ENCODE results near the gene GCKR.

Gene GCKR

DNA sequence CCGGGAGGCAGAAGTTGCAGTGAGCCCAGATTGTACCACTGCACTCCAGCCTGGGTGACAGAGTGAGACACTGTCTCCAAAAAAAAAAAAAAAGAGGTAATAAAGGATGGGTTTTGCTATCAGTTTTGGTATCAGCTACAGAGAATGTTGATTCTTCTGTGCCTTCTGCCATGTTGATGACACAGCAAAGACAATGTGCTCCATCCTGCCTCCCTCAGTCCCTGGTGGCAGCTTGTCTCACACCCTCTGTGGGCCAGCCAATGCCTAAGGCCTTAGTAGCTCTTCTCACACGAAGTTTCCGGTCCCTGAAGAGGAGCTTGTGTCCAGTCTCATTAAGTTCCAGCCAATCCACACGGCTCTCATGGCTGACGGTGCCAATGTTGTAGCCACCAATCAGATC lies 24.7 kb upstream of the GCKR start:
- ChIA-PET CTCF (no interaction called here), POLR2A (ENCODE audit: low non-redundant PET) (no interaction called here)

DNA sequence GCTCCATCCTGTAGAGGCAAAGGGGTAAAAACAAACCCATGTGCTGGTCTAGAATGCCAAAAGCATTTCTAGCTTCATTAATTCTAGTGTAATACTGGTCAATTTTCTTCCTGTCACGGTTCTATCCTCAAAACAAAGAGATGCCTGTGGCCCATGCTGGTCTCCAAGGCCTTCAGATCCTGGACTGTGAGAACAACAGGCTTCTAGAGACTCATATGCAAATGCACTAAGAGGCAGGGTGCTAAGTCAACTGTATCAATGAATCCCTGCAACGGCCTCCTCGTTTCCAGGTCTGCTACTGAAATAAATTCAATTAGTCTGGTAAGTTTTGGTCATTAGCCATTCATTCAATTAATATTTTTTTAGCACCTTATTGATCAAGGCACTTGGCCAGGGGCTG lies 11.1 kb upstream of the GCKR start:
- no peak for DNase-seq (ENCODE audit: low spot score)
- ChIA-PET CTCF (no interaction called here), POLR2A (ENCODE audit: low non-redundant PET) (no interaction called here)
- TF ChIP-seq, protein P1, sequence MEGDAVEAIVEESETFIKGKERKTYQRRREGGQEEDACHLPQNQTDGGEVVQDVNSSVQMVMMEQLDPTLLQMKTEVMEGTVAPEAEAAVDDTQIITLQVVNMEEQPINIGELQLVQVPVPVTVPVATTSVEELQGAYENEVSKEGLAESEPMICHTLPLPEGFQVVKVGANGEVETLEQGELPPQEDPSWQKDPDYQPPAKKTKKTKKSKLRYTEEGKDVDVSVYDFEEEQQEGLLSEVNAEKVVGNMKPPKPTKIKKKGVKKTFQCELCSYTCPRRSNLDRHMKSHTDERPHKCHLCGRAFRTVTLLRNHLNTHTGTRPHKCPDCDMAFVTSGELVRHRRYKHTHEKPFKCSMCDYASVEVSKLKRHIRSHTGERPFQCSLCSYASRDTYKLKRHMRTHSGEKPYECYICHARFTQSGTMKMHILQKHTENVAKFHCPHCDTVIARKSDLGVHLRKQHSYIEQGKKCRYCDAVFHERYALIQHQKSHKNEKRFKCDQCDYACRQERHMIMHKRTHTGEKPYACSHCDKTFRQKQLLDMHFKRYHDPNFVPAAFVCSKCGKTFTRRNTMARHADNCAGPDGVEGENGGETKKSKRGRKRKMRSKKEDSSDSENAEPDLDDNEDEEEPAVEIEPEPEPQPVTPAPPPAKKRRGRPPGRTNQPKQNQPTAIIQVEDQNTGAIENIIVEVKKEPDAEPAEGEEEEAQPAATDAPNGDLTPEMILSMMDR (conservative IDR thresholded peaks at IDR 0.05; ENCODE audit: low read depth): no peak
- no peak overlapping the region for H3K27ac ChIP-seq

More for the DNA sequence above, 24.7 kb upstream of the GCKR start:
- no peak for DNase-seq (ENCODE audit: low spot score)
- H3K27ac ChIP-seq: no peak overlapping the region
- TF ChIP-seq, protein P1 (conservative IDR thresholded peaks at IDR 0.05; ENCODE audit: low read depth): no peak

DNA sequence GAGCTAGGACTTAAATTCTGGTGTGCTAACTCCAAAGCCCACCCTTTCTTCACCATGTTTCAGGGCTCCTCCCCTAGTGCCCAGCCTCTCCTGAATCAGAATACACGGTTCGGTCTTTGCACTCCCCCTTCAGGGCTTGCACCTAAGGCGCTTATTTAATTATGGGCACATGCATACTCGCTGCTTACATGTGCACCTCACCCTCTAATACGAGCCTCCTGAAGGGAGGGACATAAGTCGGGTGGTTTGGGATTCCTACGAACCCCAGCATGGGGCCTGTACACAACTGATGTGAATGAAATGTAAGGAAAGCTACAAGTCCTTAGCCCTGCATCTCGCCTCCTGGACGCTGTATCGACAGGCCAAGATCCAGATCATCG lies 7.5 kb upstream of the GCKR start:
- TF ChIP-seq, protein P1 (conservative IDR thresholded peaks at IDR 0.05; ENCODE audit: low read depth): no peak
- H3K27ac ChIP-seq: peak overlapping the region; percentile 57
- POLR2A ChIA-PET (ENCODE audit: low non-redundant PET): no interaction called here
- DNase-seq (ENCODE audit: low spot score): peak; percentile 20
- CTCF ChIA-PET: no interaction called here

DNA sequence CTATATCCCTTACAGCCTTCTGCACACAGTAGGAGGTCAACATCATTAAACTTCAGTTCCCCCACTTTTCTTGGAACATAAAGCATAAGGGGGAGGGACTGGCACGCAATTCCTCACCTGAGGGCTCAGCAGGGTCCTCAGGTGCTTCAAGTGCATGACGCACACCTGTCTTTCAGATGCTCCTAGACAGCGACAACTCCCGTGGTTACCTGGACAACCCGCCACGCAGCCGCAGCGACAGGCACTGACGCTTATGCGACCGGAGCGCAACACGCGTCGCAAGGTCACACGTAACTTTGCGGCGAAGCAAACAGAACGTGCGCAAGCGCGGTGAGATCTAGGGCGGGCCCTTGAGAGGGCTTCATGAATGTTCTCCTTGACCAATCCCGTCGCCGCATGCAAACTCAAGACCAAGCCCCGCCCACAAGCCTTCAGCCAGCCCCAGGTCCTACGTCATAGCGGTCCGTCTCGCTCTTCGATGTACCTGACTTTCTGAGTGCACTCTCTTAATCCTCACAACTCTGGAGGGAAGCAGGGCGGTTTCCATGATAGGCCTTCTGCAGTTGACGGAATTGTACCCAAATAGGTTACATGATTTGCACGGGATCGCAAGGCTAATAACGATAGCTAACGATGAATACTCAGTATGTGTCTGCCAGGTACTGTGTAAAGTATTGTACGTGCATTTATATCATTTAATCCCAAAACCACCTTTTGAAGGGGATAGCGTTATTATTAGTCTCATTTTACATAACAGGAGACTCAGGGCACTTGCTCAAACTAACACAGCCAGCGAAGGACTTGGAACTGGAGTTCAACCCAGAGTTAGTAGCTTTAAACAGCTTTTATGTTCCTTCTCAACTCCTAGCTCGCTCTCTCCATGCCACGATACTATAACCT lies 6.9 kb upstream of the GCKR start, which contains the start of gene IFT172:
Gene IFT172, minus strand, starts transcription at position 246 of the 900 bp plus-strand sequence. Its CDS starts 90 bp downstream, at position 156.
- ChIA-PET POLR2A (ENCODE audit: low non-redundant PET) (no interaction called here), CTCF (no interaction called here)
- H3K27ac ChIP-seq: peak within 1 kb of the TSS; percentile 57
- peak; percentile 97 for DNase-seq (ENCODE audit: low spot score)
- TF ChIP-seq, protein P1 (conservative IDR thresholded peaks at IDR 0.05; ENCODE audit: low read depth): no peak

DNA sequence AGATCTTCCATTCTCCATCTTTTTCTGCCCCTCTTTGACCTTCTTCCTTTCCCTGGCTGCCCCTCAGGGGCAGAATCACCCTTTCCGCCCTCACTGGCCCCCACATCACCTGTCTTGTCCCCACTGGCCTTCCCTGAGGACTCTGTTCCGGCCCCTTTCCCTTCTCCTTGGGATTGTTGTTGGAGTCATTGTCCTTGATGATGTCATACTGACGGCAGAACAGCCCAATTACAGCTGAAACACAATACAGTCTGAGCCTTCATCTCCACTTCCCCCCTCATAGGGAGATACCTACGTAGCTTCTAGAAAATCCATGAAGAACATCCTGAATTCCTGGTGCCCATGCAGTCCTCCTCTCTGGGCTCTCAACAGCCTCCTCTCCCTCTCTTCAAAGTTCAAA lies 4.1 kb upstream of the GCKR start:
- ChIA-PET POLR2A (ENCODE audit: low non-redundant PET) (no interaction called here), CTCF (no interaction called here)
- no peak overlapping the region for H3K27ac ChIP-seq
- no peak for DNase-seq (ENCODE audit: low spot score)
- TF ChIP-seq, protein P1 (conservative IDR thresholded peaks at IDR 0.05; ENCODE audit: low read depth): no peak

DNA sequence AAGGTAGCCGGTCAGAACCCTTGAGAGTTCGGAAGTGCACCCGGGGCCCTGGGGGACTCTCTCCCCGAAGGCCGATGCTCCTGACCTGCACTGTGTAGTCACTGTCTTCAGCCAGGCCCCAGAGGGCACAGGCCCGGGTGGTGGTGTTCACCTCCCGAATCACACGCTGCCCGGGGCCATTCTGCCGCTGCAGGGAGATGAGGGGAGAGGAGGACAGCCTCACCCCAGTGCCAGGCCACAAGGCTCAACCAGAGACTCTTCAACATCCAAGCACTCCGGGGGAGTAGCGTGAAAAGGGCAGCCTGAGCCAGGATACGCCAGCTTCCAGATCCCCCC lies 2.7 kb upstream of the GCKR start:
- ChIA-PET CTCF (no interaction called here), POLR2A (ENCODE audit: low non-redundant PET) (no interaction called here)
- DNase-seq (ENCODE audit: low spot score): no peak
- TF ChIP-seq, protein P1 (conservative IDR thresholded peaks at IDR 0.05; ENCODE audit: low read depth): no peak
- no peak overlapping the region for H3K27ac ChIP-seq

Data from RWPE1 (cell line).